K562 (cell line): ENCODE results near the gene CCDC3.

Source experiments
- CBFA2T3 ChIP-seq: fragments of 450-650 bp; IDR thresholded peaks from 2 replicates; pipeline ENCODE4 v1.6.1; 2017
- CHD7 ChIP-seq: fragments of 200-600 bp; sonication (generic); IDR thresholded peaks from one replicate; pipeline ENCODE4 v1.6.1; 2012; ENCODE audit warnings: mild to moderate bottlenecking, low read depth, low read length, inconsistent platforms
- CTCF ChIP-seq, 3 experiments: IDR thresholded peaks in 2 of 3; conservative IDR thresholded peaks in 1 of 3; 2 replicates each; pipeline ENCODE4 v1.5.1; 2011 to 2012; ENCODE audit warnings: low read length in 3 of 3, mild to moderate bottlenecking in 3 of 3, control low read depth in 2 of 3, improper control_type of control experiment in 1 of 3, inconsistent platforms in 1 of 3, low read depth in 1 of 3, mixed read lengths in 1 of 3, moderate library complexity in 1 of 3; ENCODE audit not compliant: insufficient read depth in 2 of 3
- DPF2 ChIP-seq: fragments of 450-650 bp; IDR thresholded peaks from 2 replicates; pipeline ENCODE4 v1.6.1; 2016
- SMAD4 ChIP-seq: fragments of 250-450 bp; sonication (Bioruptor Pico); conservative IDR thresholded peaks from 2 replicates; pipeline ENCODE4 v1.8.0; 2021; ENCODE audit warnings: inconsistent platforms, mild to moderate bottlenecking, moderate library complexity
- SP1 ChIP-seq: sonication (generic); formaldehyde crosslinking; IDR thresholded peaks from 2 replicates; pipeline ENCODE4 v1.8.1; 2022; ENCODE audit warnings: mild to moderate bottlenecking, missing genetic modification reagents
- TAF1 ChIP-seq: IDR thresholded peaks from 2 replicates; pipeline ENCODE4 v1.6.1; 2011; ENCODE audit warnings: mild to moderate bottlenecking, low read length, moderate library complexity; ENCODE audit not compliant: insufficient read depth, control insufficient read depth, severe bottlenecking; ENCODE audit errors: extremely low read depth
- ZBTB33 ChIP-seq: sonication (generic); formaldehyde crosslinking; IDR thresholded peaks from 2 replicates; pipeline ENCODE4 v1.8.1; 2023; ENCODE audit warnings: mild to moderate bottlenecking, missing genetic modification reagents

GRCh38 chr10:12868229-12868628 is 133.3 kb downstream of the CCDC3 start:
- TF ChIP-seq ZBTB33, result no peak
- no peak for TF ChIP-seq DPF2
- TF ChIP-seq SP1, result no peak
- TF ChIP-seq CHD7, result no peak
- TF ChIP-seq CBFA2T3, result no peak
- TF ChIP-seq TAF1, result no peak
- no peak for TF ChIP-seq SMAD4 (CRISPR knock-in tag)
- TF ChIP-seq CTCF (IDR thresholded peaks at IDR 0.05 in 2 of 3, conservative IDR thresholded peaks at IDR 0.05 in 1 of 3; ENCODE audit: insufficient read depth in 2 of 3, low read depth in 1 of 3, low read length in 3 of 3), result no peak
